HL-60 (cell line): ENCODE data around the gene GRB10.
"Not testable (repeated sequence)": the region's sequence is repeated elsewhere in the genome, so short reads cannot be mapped to it uniquely, and the experiment has no call there.

ENCODE experiments used
- DNase-seq, 2 experiments: peaks; one replicate each; pipeline ENCODE4 v3.0.0-alpha.2; 2010 to 2020; ENCODE audit warnings: low read depth in 1 of 2, low spot score in 1 of 2
- H3K27ac ChIP-seq: fragments of 250-450 bp; sonication (Bioruptor Pico); replicated peaks from 2 replicates; pipeline ENCODE4 v1.5.1; 2020; ENCODE audit warnings: mild to moderate bottlenecking, moderate library complexity
- H3K27me3 ChIP-seq: fragments of 250-450 bp; sonication (Bioruptor Pico); 2 replicates; pipeline ENCODE4 v1.5.1; 2021; ENCODE audit warnings: mild to moderate bottlenecking, moderate library complexity; ENCODE audit not compliant: insufficient read depth, poor library complexity, severe bottlenecking
- H3K4me3 ChIP-seq: replicated peaks from 2 replicates; pipeline ENCODE4 v1.5.1; 2011; ENCODE audit warnings: mild to moderate bottlenecking, control low read depth, low read length; ENCODE audit not compliant: insufficient read depth
- GABPA ChIP-seq: IDR thresholded peaks from 2 replicates; pipeline ENCODE4 v1.6.1; 2012; ENCODE audit warnings: low read depth
- POLR2AphosphoS5 ChIP-seq: IDR thresholded peaks from 2 replicates; pipeline ENCODE4 v1.6.1; 2012; ENCODE audit warnings: low read depth
- REST ChIP-seq: IDR thresholded peaks from 2 replicates; pipeline ENCODE4 v1.6.1; 2012; ENCODE audit warnings: low read depth; ENCODE audit not compliant: insufficient replicate concordance
- SPI1 ChIP-seq: IDR thresholded peaks from 2 replicates; pipeline ENCODE4 v1.6.1; 2012; ENCODE audit warnings: low read depth, mild to moderate bottlenecking, borderline replicate concordance
- TF ChIP-seq, protein P1 (sequence below): IDR thresholded peaks from one replicate; pipeline ENCODE4 v1.5.1; 2011; ENCODE audit warnings: low read length, control low read depth, inconsistent platforms; ENCODE audit not compliant: insufficient read depth

Gene GRB10

GRCh38 chr7:50584386-50584785 is 198.3 kb downstream of the GRB10 start:
- H3K27me3 ChIP-seq = no peaks in the 10 kb centered on the region
- TF ChIP-seq GABPA (no peak), REST (no peak), POLR2AphosphoS5 (no peak), SPI1 (no peak)
- TF ChIP-seq, protein P1, sequence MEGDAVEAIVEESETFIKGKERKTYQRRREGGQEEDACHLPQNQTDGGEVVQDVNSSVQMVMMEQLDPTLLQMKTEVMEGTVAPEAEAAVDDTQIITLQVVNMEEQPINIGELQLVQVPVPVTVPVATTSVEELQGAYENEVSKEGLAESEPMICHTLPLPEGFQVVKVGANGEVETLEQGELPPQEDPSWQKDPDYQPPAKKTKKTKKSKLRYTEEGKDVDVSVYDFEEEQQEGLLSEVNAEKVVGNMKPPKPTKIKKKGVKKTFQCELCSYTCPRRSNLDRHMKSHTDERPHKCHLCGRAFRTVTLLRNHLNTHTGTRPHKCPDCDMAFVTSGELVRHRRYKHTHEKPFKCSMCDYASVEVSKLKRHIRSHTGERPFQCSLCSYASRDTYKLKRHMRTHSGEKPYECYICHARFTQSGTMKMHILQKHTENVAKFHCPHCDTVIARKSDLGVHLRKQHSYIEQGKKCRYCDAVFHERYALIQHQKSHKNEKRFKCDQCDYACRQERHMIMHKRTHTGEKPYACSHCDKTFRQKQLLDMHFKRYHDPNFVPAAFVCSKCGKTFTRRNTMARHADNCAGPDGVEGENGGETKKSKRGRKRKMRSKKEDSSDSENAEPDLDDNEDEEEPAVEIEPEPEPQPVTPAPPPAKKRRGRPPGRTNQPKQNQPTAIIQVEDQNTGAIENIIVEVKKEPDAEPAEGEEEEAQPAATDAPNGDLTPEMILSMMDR = no peak
- no peak for DNase-seq
- H3K4me3 ChIP-seq = no peak overlapping the region
- H3K27ac ChIP-seq = no peak overlapping the region

- not testable (repeated sequence) for H3K4me3 ChIP-seq, DNase-seq, H3K27me3 ChIP-seq, H3K27ac ChIP-seq
Observed at GRCh38 chr7:50583295-50583694, 199.4 kb downstream of the GRB10 start.

- H3K27me3 ChIP-seq, H3K4me3 ChIP-seq, DNase-seq, H3K27ac ChIP-seq: not testable (repeated sequence)
Observed at GRCh38 chr7:50582271-50582670, 200.4 kb downstream of the GRB10 start.

GRCh38 chr7:50580666-50581065 is 202.0 kb downstream of the GRB10 start:
- not testable (repeated sequence) for H3K4me3 ChIP-seq, H3K27ac ChIP-seq, DNase-seq, H3K27me3 ChIP-seq

GRCh38 chr7:50580057-50580456 is 202.6 kb downstream of the GRB10 start:
- H3K27ac ChIP-seq = no peak overlapping the region
- TF ChIP-seq, protein P1 = no peak
- TF ChIP-seq REST (no peak), SPI1 (no peak), GABPA (no peak), POLR2AphosphoS5 (no peak)
- no peaks in the 10 kb centered on the region for H3K27me3 ChIP-seq
- H3K4me3 ChIP-seq = no peak overlapping the region
- DNase-seq = no peak

- H3K27me3 ChIP-seq = not testable (repeated sequence)
Observed at GRCh38 chr7:50578105-50578504, 204.6 kb downstream of the GRB10 start.

More at GRCh38 chr7:50578105-50578504, 204.6 kb downstream of the GRB10 start:
- not testable (repeated sequence) for DNase-seq, H3K27ac ChIP-seq, H3K4me3 ChIP-seq
